ENCODE results near the gene KCNAB2. TPM values are rescaled to one million over a fixed set of nuclear protein-coding genes. Genes with fewer than 3 reads are reported as not detected.

KCNAB2 gene
- total RNA-seq, 1 donor from 2014 or later = 21.0 TPM

- ATAC-seq = no peak
- peak; percentile 7 for DNase-seq (ENCODE audit: missing footprints)
- intact Hi-C loops (cut with DNase I) = no loop called here
Observed at GRCh38 chr1:6087958-6088357, 42.3 kb downstream of the KCNAB2 start.

GRCh38 chr1:6088956-6089355, 43.3 kb downstream of the KCNAB2 start:
- ATAC-seq (no peak), DNase-seq (ENCODE audit: missing footprints) (peak; percentile 37)
- intact Hi-C loops (cut with DNase I) = no loop called here

- DNase-seq (ENCODE audit: missing footprints) (no peak), ATAC-seq (no peak)
- intact Hi-C loops (cut with DNase I) = no loop called here
Observed at GRCh38 chr1:6090288-6090687, 44.6 kb downstream of the KCNAB2 start.

- intact Hi-C loops (cut with DNase I) = no loop called here
- DNase-seq (ENCODE audit: missing footprints) (peak; percentile 23), ATAC-seq (no peak)
Observed at GRCh38 chr1:6090996-6091822, 45.5 kb downstream of the KCNAB2 start.

GRCh38 chr1:6091823-6092109, 46.1 kb downstream of the KCNAB2 start:
- intact Hi-C loops (cut with DNase I) = no loop called here
- peak; percentile 26 for DNase-seq (ENCODE audit: missing footprints)
- ATAC-seq = no peak

GRCh38 chr1:6092211-6092610, 46.5 kb downstream of the KCNAB2 start:
- intact Hi-C loops (cut with DNase I) = no loop called here
- ATAC-seq (no peak), DNase-seq (ENCODE audit: missing footprints) (peak; percentile 63)

GRCh38 chr1:6093071-6093470, 47.4 kb downstream of the KCNAB2 start:
- intact Hi-C loops (cut with DNase I) = no loop called here
- no peak for ATAC-seq

GRCh38 chr1:6093611-6094010, 47.9 kb downstream of the KCNAB2 start:
- DNase-seq (ENCODE audit: missing footprints) (peak; percentile 5), ATAC-seq (no peak)
- intact Hi-C loops (cut with DNase I) = no loop called here

More at GRCh38 chr1:6093071-6093470, 47.4 kb downstream of the KCNAB2 start:
- DNase-seq (ENCODE audit: missing footprints) = peak; percentile 25

GRCh38 chr1:6094246-6094645, 48.6 kb downstream of the KCNAB2 start:
- DNase-seq (ENCODE audit: missing footprints) (peak; percentile 27), ATAC-seq (no peak)
- intact Hi-C loops (cut with DNase I) = no loop called here

- no peak for ATAC-seq
- peak; percentile 30 for DNase-seq (ENCODE audit: missing footprints)
Observed at GRCh38 chr1:6094801-6095505, 49.3 kb downstream of the KCNAB2 start.

GRCh38 chr1:6095511-6096242, 50.0 kb downstream of the KCNAB2 start:
- intact Hi-C loops (cut with DNase I) = no loop called here
- ATAC-seq (no peak), DNase-seq (ENCODE audit: missing footprints) (peak; percentile 34)

More at GRCh38 chr1:6094801-6095505, 49.3 kb downstream of the KCNAB2 start:
- intact Hi-C loops (cut with DNase I) = no loop called here

GRCh38 chr1:6096243-6097116, 50.8 kb downstream of the KCNAB2 start:
- ATAC-seq (no peak), DNase-seq (ENCODE audit: missing footprints) (peak; percentile 49)
- intact Hi-C loops (cut with DNase I) = no loop called here

GRCh38 chr1:6097117-6097595, 51.5 kb downstream of the KCNAB2 start:
- intact Hi-C loops (cut with DNase I) = no loop called here
- ATAC-seq = no peak
- DNase-seq (ENCODE audit: missing footprints) = peak; percentile 25

- intact Hi-C loops (cut with DNase I) = no loop called here
- ATAC-seq (no peak), DNase-seq (ENCODE audit: missing footprints) (peak; percentile 47)
Observed at GRCh38 chr1:6097824-6098223, 52.1 kb downstream of the KCNAB2 start.

- ATAC-seq (peak; percentile 53), DNase-seq (ENCODE audit: missing footprints) (peak; percentile 61)
- intact Hi-C loops (cut with DNase I) = no loop called here
Observed at GRCh38 chr1:6098303-6099215, 52.9 kb downstream of the KCNAB2 start.

- intact Hi-C loops (cut with DNase I) = no loop called here
- ATAC-seq = no peak
- peak; percentile 16 for DNase-seq (ENCODE audit: missing footprints)
Observed at GRCh38 chr1:6099297-6099696, 53.6 kb downstream of the KCNAB2 start.

All from Right ventricle myocardium inferior (tissue), 1 donor.